ENCODE results near the gene HOXD1. TPM values are rescaled to one million over a fixed set of nuclear protein-coding genes. Genes with fewer than 3 reads are reported as not detected.

HOXD1 gene
- total RNA-seq, 4 donors from 2014 or later, result 0.85 to 0.89 TPM; not detected in 2

GRCh38 chr2:176142281-176142680, 46.2 kb upstream of the HOXD1 start:
- H3K4me3 ChIP-seq, result no peak overlapping the region
- no peak for TF ChIP-seq POLR2AphosphoS5 (IDR thresholded peaks at IDR 0.05)
- TF ChIP-seq POLR2A (IDR thresholded peaks at IDR 0.05), result no peak
- no peak for TF ChIP-seq EP300 (IDR thresholded peaks at IDR 0.05)
- no peak for TF ChIP-seq CTCF (IDR thresholded peaks at IDR 0.05)
- no peaks in the 10 kb centered on the region for H3K36me3 ChIP-seq
- H3K9me3 ChIP-seq, result no peaks in the 10 kb centered on the region
- no peak for DNase-seq (ENCODE audit: low spot score in 2 of 2)
- H3K27me3 ChIP-seq, result peaks cover 79% of the 10 kb centered on the region
- H3K4me1 ChIP-seq, result peaks cover 30% of the 10 kb centered on the region
- H3K27ac ChIP-seq, result no peak overlapping the region
- 94% methylated on average over 2 of the region's 2 CpGs for WGBS

- no peak for DNase-seq (ENCODE audit: low spot score in 2 of 2)
- no peak for TF ChIP-seq POLR2A (IDR thresholded peaks at IDR 0.05)
- no peak for TF ChIP-seq CTCF (IDR thresholded peaks at IDR 0.05)
- TF ChIP-seq POLR2AphosphoS5 (IDR thresholded peaks at IDR 0.05), result no peak
- TF ChIP-seq EP300 (IDR thresholded peaks at IDR 0.05), result no peak
- WGBS, result 76% methylated on average over 4 of the region's 4 CpGs
- H3K4me3 ChIP-seq, result no peak overlapping the region
- no peaks in the 10 kb centered on the region for H3K9me3 ChIP-seq
- H3K4me1 ChIP-seq, result peaks cover 8% of the 10 kb centered on the region
- no peak overlapping the region for H3K27ac ChIP-seq
- H3K27me3 ChIP-seq, result peaks cover 78% of the 10 kb centered on the region
- H3K36me3 ChIP-seq, result no peaks in the 10 kb centered on the region
These were observed 43.1 kb upstream of the HOXD1 start for GRCh38 chr2:176145085-176145969.

GRCh38 chr2:176146101-176146500, 42.4 kb upstream of the HOXD1 start:
- no peak for TF ChIP-seq CTCF (IDR thresholded peaks at IDR 0.05)
- no peak for TF ChIP-seq EP300 (IDR thresholded peaks at IDR 0.05)
- TF ChIP-seq POLR2A (IDR thresholded peaks at IDR 0.05), result no peak
- no peak for TF ChIP-seq POLR2AphosphoS5 (IDR thresholded peaks at IDR 0.05)
- Histone ChIP-seq H3K9me3 (no peaks in the 10 kb centered on the region), H3K27ac (no peak overlapping the region), H3K27me3 (peaks cover 78% of the 10 kb centered on the region), H3K4me1 (peaks cover under 1% of the 10 kb centered on the region), H3K4me3 (no peak overlapping the region), H3K36me3 (no peaks in the 10 kb centered on the region)
- no peak for DNase-seq (ENCODE audit: low spot score in 2 of 2)
- WGBS, result 41% methylated on average over 6 of the region's 6 CpGs

DNA sequence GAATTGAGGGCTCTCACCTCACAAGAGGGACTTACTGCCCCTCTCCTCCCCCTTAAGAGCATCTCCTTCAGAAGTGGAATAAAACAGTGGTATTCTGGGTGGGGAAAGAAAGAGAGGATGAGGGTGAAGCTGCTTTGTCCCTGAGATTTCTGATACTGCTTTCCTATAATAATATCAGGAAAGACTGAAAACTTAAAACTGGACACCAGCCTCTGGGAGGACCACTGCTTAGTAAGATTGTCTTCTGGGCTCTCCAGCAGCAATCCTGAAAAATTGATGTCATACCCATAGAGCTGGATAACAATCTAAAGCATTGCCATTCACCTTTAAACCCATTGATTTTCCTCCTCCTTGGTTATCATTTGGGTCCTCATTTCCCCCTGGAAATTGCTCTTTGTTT, 41.8 kb upstream of the HOXD1 start:
- H3K4me1 ChIP-seq, result peaks cover under 1% of the 10 kb centered on the region
- H3K9me3 ChIP-seq, result no peaks in the 10 kb centered on the region
- TF ChIP-seq CTCF (IDR thresholded peaks at IDR 0.05) (no peak), POLR2A (IDR thresholded peaks at IDR 0.05) (no peak), EP300 (IDR thresholded peaks at IDR 0.05) (no peak), POLR2AphosphoS5 (IDR thresholded peaks at IDR 0.05) (no peak)
- H3K4me3 ChIP-seq, result no peak overlapping the region
- no peaks in the 10 kb centered on the region for H3K36me3 ChIP-seq
- H3K27me3 ChIP-seq, result peaks cover 83% of the 10 kb centered on the region
- no peak for DNase-seq (ENCODE audit: low spot score in 2 of 2)
- no peak overlapping the region for H3K27ac ChIP-seq

- 75% methylated on average over 32 of the region's 32 CpGs for WGBS
- H3K36me3 ChIP-seq, result no peaks in the 10 kb centered on the region
- H3K27ac ChIP-seq, result no peak overlapping the region
- no peak overlapping the region for H3K4me3 ChIP-seq
- peaks cover 88% of the 10 kb centered on the region for H3K27me3 ChIP-seq
- no peaks in the 10 kb centered on the region for H3K9me3 ChIP-seq
- peak in 1 of 2 donors; percentile 74 for DNase-seq (ENCODE audit: low spot score in 2 of 2)
- TF ChIP-seq EP300 (IDR thresholded peaks at IDR 0.05) (no peak), POLR2A (IDR thresholded peaks at IDR 0.05) (no peak), POLR2AphosphoS5 (IDR thresholded peaks at IDR 0.05) (no peak), CTCF (IDR thresholded peaks at IDR 0.05) (no peak)
- H3K4me1 ChIP-seq, result peaks cover 7% of the 10 kb centered on the region
These were observed 41.2 kb upstream of the HOXD1 start for GRCh38 chr2:176147210-176147799.

All from suprapubic skin (tissue), 4 donors.